Stimulated activated CD8-positive, alpha-beta memory T cell treated with anti-CD3 and anti-CD28 coated beads, Interleukin-12 subunit alpha, Interleukin-12 subunit beta, amount 100 ng/mL, for 4 hours (primary cell): ENCODE measurements around the gene LY6G5C.

ENCODE experiments used
- DNase-seq: peaks from one replicate; pipeline ENCODE4 v3.0.0-alpha.2; 2020; ENCODE audit warnings: low read depth

LY6G5C gene

GRCh38 chr6:31639449-31639861 lies 41.4 kb downstream of the LY6G5C start:
- DNase-seq, result no peak

GRCh38 chr6:31639043-31639442 lies 41.8 kb downstream of the LY6G5C start:
- no peak for DNase-seq

GRCh38 chr6:31636698-31637596 lies 43.9 kb downstream of the LY6G5C start:
- DNase-seq, result no peak

GRCh38 chr6:31634969-31635575 lies 45.8 kb downstream of the LY6G5C start:
- no peak for DNase-seq

GRCh38 chr6:31634131-31634530 lies 46.7 kb downstream of the LY6G5C start:
- DNase-seq, result no peak

GRCh38 chr6:31633447-31633846 lies 47.4 kb downstream of the LY6G5C start:
- no peak for DNase-seq

- no peak for DNase-seq
Observed at GRCh38 chr6:31632279-31632946, 48.5 kb downstream of the LY6G5C start.

GRCh38 chr6:31631681-31632278 lies 49.1 kb downstream of the LY6G5C start:
- no peak for DNase-seq

GRCh38 chr6:31631209-31631608 lies 49.7 kb downstream of the LY6G5C start:
- no peak for DNase-seq

- DNase-seq, result no peak
Observed at GRCh38 chr6:31630177-31630934, 50.5 kb downstream of the LY6G5C start.

- DNase-seq, result no peak
Observed at GRCh38 chr6:31629014-31629413, 51.9 kb downstream of the LY6G5C start.

- DNase-seq, result no peak
Observed at GRCh38 chr6:31627690-31628287, 53.1 kb downstream of the LY6G5C start.

GRCh38 chr6:31626952-31627351 lies 53.9 kb downstream of the LY6G5C start:
- no peak for DNase-seq
